ENCODE data around the gene LILRA5.

DNA sequence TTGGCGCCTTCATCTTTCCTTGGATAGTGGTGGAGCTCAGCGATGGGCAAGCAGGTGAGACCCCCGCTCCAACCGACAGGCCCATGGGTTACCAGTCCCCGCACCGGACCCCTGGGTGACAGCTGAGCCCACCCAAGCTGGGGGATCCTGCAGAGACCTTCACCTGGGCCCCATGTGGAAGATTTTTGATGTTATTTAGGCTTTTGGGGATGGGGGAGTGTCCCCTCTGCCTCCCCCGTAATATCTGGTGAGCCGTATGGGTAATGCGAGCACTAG, 4.9 kb upstream of the LILRA5 start:
- TF ChIP-seq MAZ (IDR thresholded peaks at IDR 0.05; ENCODE audit: borderline replicate concordance, low read depth, low read length) (no peak), POLR2A (IDR thresholded peaks at IDR 0.05; ENCODE audit: low read depth, low read length) (no peak), CTCF (conservative IDR thresholded peaks at IDR 0.05; ENCODE audit: low read depth, low read length) (no peak), MAFK (IDR thresholded peaks at IDR 0.05; ENCODE audit: low read depth, low read length) (no peak), MXI1 (IDR thresholded peaks at IDR 0.05; ENCODE audit: borderline replicate concordance, low read depth, low read length) (no peak), BHLHE40 (IDR thresholded peaks at IDR 0.05; ENCODE audit: low read depth, low read length) (no peak), SMC3 (IDR thresholded peaks at IDR 0.05; ENCODE audit: low read depth, low read length) (no peak), RCOR1 (IDR thresholded peaks at IDR 0.05; ENCODE audit: insufficient replicate concordance, low read length) (no peak), RAD21 (IDR thresholded peaks at IDR 0.05; ENCODE audit: low read length) (no peak), CHD1 (IDR thresholded peaks at IDR 0.05; ENCODE audit: low read depth, low read length) (no peak), RFX5 (IDR thresholded peaks at IDR 0.05; ENCODE audit: low read depth, low read length) (no peak), FOS (IDR thresholded peaks at IDR 0.05; ENCODE audit: low read depth, low read length) (no peak)
- TF ChIP-seq, protein P1, sequence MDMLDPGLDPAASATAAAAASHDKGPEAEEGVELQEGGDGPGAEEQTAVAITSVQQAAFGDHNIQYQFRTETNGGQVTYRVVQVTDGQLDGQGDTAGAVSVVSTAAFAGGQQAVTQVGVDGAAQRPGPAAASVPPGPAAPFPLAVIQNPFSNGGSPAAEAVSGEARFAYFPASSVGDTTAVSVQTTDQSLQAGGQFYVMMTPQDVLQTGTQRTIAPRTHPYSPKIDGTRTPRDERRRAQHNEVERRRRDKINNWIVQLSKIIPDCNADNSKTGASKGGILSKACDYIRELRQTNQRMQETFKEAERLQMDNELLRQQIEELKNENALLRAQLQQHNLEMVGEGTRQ (IDR thresholded peaks at IDR 0.05; ENCODE audit: low read depth, low read length) = no peak
- TF ChIP-seq, protein P2, sequence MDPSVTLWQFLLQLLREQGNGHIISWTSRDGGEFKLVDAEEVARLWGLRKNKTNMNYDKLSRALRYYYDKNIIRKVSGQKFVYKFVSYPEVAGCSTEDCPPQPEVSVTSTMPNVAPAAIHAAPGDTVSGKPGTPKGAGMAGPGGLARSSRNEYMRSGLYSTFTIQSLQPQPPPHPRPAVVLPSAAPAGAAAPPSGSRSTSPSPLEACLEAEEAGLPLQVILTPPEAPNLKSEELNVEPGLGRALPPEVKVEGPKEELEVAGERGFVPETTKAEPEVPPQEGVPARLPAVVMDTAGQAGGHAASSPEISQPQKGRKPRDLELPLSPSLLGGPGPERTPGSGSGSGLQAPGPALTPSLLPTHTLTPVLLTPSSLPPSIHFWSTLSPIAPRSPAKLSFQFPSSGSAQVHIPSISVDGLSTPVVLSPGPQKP (IDR thresholded peaks at IDR 0.05; ENCODE audit: borderline replicate concordance, low read depth, low read length) = no peak

All from IMR-90 (cell line).